RWPE1 (cell line): ENCODE results near the gene GPR158.

Experiments
- CTCF ChIA-PET: fragments of 350-600 bp; sonication (Branson Sonifier 250); formaldehyde crosslinking; extraction: SDS; loops from one replicate; lab custom pipeline; 2021; lab: Yijun Ruan, JAX
- POLR2A ChIA-PET: fragments of 400-600 bp; formaldehyde crosslinking; extraction: SDS; loops from one replicate; lab custom pipeline; 2020; ENCODE audit warnings: antibody characterized with exemption; ENCODE audit not compliant: low non-redundant PET; lab: Yijun Ruan, JAX
- DNase-seq: peaks from one replicate; pipeline ENCODE4 v3.0.0; 2012; ENCODE audit warnings: low spot score
- H3K27ac ChIP-seq: fragments of 450-650 bp; 2 replicates; pipeline ENCODE4 v1.5.1; 2017
- CTCF ChIP-seq: fragments of 450-650 bp; conservative IDR thresholded peaks from 2 replicates; pipeline ENCODE4 v1.5.1; 2017; ENCODE audit warnings: low read depth, mild to moderate bottlenecking

GPR158 gene

DNA sequence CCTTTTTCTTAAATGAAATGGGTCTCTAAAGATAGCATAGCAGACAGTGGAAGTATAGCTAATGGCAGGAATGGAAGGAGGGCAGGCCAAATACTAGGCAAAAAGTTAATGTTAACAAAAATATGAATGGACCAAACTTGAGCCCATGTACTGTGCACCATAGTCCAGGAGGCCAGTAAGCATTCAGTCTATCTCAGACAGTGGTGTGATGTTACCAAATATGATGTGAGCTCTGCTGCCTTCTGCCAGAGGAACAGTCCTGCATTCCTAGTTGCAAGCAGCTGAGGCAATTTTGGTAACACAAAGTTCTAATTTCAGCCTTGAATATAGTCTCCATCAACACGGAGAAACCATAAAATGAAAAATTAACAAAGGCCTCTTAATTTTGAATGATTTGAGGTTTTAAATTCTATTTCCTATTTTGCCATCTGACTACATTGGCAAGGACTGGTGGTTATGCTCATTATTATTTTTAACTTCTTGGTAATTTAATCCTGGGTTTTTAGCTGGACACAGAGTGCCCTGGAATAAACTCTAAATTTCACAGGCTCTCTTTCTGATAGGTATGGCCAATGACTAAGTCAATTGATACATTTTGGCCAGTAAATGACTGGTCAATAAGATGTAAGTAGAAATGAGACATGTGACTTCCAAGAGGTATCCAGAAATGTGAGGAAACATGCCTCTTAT, 442.2 kb downstream of the GPR158 start:
- no peak overlapping the region for H3K27ac ChIP-seq
- no peak for DNase-seq
- CTCF ChIA-PET: no interaction called here
- TF ChIP-seq CTCF: no peak
- POLR2A ChIA-PET: no interaction called here

- POLR2A ChIA-PET: no interaction called here
- no peak for DNase-seq
- H3K27ac ChIP-seq: no peak overlapping the region
- CTCF ChIA-PET: no interaction called here
- TF ChIP-seq CTCF: no peak
Observed at GRCh38 chr10:25627606-25628005, 452.8 kb downstream of the GPR158 start.

- ChIA-PET POLR2A (no interaction called here), CTCF (no interaction called here)
- TF ChIP-seq CTCF: no peak
Observed at GRCh38 chr10:25629333-25629732, 454.5 kb downstream of the GPR158 start.

GRCh38 chr10:25631471-25631870, 456.7 kb downstream of the GPR158 start:
- no peak overlapping the region for H3K27ac ChIP-seq
- POLR2A ChIA-PET: no interaction called here
- no peak for DNase-seq
- CTCF ChIA-PET: no interaction called here
- TF ChIP-seq CTCF: no peak

More at GRCh38 chr10:25629333-25629732, 454.5 kb downstream of the GPR158 start:
- no peak overlapping the region for H3K27ac ChIP-seq
- no peak for DNase-seq

DNA sequence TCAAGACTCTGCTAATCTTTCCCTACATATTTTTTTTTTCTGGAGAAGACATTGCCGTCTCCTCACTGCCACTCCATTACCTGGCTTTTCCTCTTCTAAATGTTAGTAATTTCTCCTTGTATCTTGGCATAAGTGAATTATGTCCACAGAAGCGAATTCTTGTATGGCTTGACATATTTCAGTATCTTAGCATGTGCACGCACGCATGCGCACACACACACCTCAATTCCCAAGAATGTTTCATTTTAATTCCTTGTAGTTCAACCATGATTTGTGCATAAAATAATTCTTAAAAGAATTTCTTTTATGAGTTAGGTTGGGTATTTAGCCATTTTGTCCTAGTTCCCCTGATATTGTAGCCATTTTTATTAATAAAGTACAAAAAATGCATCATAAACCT, 458.0 kb downstream of the GPR158 start:
- CTCF ChIA-PET: no interaction called here
- TF ChIP-seq CTCF: no peak
- DNase-seq: no peak
- no peak overlapping the region for H3K27ac ChIP-seq
- POLR2A ChIA-PET: no interaction called here

DNA sequence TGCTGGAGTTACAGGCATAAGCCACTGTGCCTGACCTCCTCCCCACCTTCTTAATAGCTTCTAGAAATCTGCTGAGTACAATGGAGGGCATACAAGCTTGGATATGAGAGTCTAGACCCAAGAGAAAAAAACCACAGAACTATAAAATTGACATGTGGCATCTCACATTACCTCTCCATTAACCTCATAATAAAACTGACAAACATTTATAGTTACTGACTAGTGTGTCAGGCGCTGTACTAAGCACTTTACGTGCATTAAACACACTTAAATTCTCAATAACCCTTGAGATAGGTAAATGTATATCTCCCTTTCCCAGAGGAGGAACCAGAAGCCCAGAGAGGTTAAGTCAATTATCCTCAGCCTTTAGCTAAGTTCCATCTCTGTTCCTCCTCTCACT, 458.7 kb downstream of the GPR158 start:
- CTCF ChIA-PET: no interaction called here
- POLR2A ChIA-PET: no interaction called here
- TF ChIP-seq CTCF: no peak
- H3K27ac ChIP-seq: no peak overlapping the region
- no peak for DNase-seq

- ChIA-PET CTCF (no interaction called here), POLR2A (no interaction called here)
- no peak for TF ChIP-seq CTCF
- DNase-seq: no peak
- no peak overlapping the region for H3K27ac ChIP-seq
Observed at GRCh38 chr10:25639646-25640045, 464.8 kb downstream of the GPR158 start.
